ENCODE results near the gene CPED1.
"Not testable (repeated sequence)": the region's sequence is repeated elsewhere in the genome, so short reads cannot be mapped to it uniquely, and the experiment has no call there.

Gene CPED1

DNA sequence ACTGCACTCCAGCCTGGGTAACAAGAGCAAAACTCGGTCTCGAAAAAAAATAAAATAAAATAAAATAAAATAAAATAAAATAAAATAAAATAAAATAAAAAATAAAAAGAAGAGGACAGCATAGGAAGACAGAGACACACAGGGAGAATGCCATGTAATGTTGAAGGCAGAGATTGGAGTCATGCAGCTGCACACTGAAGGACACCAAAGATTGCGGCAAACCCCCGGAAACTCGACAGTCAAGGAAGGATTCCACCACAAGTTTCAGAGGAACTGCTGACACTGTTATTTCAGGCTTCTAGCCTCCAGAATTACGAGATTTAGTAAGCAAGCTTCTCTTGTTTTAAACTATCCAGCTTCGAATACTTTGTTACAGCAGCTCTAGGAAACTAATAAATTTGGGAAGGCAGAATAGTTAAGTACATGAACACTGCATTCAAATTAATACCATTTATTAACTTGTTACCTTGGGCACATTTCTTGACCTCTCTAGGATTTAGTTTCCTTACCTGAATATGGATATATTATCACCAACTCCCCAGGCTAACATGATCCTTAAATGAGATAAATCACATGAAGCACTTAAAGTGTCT is 9.5 kb downstream of the CPED1 start:
- DNase-seq, result no peak

DNA sequence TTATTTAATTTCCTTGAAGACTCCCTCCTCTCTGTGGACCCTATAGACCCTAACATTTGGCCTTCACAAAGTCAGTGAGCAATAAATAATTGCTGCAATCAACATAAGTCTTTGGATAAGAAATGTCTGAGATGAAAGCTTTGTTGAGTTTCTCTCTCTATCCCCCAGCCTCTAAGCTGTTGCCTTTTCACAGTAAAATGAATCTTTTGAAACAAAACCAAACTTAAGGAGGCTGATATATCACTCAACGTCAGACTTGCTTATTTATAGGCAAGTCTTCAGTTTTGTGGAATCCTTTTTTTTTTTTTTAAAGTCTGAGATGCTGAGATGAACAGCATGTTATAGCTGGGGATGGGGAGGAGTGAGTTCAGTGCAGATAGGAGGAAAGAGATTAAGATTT is 10.0 kb downstream of the CPED1 start:
- DNase-seq, result no peak

GRCh38 chr7:120998996-120999565 is 10.6 kb downstream of the CPED1 start:
- DNase-seq, result no peak

DNA sequence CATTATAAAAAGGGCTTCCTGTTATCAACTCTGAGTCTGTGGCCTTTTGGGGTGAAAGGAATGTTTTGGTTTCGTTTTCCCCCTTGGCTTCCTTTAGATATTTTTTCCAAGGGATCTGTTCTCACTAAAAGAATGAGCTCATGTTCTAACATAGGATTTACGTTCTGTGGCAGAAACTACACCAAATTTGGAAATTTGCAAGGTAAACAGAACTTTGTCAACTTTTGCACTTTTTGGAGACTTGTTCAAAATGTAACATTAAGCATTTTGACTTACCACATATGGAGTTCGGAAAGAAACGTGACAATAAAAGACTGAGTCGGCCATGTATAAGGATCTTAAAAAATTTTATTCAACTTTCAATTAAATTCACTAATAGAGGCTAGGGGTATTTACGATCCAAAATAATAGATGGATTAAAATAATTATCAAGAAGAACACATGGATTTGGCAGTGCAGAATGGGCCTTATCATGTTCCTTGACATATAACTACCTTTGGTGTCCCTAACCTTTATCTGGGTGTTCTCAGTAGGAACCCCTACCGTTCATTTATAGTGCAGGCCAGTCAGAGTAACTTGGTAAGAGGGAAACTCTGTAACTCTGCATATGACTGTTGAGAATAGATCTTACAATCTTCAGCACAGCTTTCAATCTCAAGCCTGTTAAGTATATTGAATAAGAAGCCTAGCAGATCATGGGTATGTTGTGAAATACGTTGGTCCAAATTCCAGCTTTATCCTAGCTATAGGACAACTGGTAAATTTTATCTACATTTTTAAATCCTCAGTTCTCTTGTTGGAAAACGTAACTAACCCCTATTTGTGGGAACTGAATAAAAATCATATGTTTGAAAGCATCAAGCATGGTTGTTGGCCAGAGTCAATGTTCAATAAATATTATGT is 11.8 kb downstream of the CPED1 start:
- no peak for DNase-seq

GRCh38 chr7:121001234-121001906 is 12.9 kb downstream of the CPED1 start:
- no peak for DNase-seq

DNA sequence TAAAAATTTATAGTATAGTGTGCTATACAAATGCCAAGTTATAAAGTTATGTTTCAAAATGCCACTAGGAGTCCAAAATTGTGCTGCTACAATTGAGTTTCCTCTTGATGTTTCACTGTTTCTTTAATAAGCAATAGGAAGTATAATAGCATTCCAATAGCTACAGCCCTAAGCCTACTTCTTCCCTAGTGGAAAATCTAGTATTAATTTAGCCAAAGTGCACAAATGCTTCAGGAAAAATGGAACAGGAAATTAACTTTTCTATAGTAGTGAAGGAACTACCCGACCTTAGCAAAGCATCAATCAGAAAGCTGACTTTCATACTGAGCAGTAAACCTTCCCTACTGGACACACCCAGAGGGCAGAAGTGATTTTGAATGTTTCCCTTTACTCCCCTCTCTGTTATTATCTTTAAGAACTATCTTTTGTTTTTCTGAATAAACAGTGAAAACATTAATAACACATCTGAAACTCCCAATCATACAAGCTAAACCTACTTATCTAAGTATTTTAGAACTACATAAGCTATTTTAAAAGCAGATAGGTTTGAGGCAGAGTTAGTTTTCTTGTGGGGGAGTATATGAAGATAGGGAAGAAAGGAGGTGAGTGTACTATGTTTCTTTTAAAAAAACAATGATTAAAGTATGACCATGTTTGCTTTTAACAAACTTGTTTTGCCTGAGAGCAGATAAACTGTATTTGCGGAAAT is 13.7 kb downstream of the CPED1 start:
- DNase-seq, result no peak

DNA sequence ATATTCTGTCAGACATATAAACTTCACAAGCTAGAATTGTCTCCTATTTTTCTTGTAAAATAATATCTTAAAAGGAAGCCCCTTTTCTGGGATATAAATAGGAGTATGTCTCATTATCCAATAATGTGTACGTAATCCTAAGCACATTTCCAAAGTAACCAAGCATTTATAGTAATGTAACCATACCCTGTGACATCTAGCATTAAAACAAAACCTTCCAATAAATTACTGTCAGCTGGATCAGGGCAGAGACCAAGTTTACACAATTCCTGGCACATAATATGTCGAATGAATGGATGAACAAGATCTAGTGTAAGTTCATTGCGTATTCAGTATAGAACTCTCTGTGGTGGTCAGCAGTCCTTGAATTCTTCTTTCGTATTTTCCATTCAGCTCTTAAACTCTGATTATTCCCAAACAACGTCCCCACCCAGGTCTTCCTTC is 14.3 kb downstream of the CPED1 start:
- DNase-seq, result no peak

GRCh38 chr7:121003986-121004685 is 15.6 kb downstream of the CPED1 start:
- DNase-seq, result no peak

GRCh38 chr7:121005058-121005457 is 16.5 kb downstream of the CPED1 start:
- DNase-seq, result not testable (repeated sequence)

GRCh38 chr7:121005996-121006584 is 17.6 kb downstream of the CPED1 start:
- no peak for DNase-seq

DNA sequence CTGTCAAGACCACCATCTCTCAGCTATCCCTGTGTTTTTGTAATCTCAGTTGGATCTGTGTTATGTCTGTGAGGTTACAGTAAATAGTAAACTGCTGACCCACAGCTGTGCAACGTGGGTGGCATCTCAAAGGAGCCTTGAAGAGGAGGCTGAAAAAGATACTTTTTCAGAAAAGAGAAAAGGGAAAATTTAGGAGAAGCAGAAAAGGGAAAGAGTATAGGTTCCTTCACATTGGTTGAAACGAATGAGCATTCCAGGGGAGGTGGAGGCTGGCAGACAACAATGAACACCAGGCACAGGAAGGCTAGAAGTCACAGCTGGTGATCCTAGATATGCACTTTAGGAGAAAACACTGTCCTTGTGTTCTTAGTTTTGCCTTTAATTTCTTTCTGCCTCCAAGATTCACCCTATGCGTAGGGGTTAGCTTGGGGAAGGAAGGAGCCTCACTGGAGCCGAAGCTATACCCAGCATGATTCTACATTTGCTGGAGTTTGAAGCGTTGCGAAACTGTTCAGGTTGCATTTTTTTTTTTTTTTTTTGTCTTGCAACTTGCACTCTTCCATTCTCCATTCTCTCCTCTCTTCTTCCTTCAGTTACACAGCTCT is 18.3 kb downstream of the CPED1 start:
- no peak for DNase-seq

DNA sequence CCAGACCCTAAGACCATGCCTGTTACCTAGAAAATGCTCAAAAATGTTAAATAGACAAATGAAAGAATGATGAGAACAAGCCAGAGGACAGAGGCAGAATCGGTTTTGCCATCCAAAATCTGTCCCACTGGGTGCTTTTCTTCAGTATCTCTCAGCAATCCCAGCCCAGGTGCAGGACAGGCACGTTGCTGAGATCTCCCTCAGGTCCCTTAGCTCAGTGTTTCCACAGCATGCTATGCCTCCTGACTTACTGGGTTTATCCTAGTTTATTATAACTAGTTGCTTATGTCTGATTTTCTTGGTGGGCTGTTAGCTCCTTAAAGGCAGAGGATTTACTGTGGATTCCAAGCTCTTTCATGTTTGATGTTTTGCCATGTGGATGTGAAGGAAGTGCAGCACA is 20.3 kb downstream of the CPED1 start:
- no peak for DNase-seq

DNA sequence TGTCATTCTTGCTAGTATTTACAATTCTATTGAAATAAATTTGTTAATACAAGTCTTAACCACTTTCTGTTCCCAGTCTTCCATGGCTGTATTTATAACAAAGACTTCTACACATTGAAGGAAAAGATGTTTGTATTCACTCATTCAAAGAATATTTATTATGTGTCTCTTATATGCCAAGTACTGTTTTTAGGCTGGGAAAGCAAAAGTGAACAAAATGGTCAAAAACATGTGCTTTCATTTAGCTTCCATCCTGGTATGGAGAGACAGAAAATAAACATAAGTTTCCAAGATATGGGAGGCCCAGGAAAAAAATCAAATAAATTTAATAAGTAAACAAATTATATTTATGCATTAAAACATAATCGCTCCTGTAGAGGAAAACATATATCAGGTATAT is 22.9 kb downstream of the CPED1 start:
- no peak for DNase-seq

DNA sequence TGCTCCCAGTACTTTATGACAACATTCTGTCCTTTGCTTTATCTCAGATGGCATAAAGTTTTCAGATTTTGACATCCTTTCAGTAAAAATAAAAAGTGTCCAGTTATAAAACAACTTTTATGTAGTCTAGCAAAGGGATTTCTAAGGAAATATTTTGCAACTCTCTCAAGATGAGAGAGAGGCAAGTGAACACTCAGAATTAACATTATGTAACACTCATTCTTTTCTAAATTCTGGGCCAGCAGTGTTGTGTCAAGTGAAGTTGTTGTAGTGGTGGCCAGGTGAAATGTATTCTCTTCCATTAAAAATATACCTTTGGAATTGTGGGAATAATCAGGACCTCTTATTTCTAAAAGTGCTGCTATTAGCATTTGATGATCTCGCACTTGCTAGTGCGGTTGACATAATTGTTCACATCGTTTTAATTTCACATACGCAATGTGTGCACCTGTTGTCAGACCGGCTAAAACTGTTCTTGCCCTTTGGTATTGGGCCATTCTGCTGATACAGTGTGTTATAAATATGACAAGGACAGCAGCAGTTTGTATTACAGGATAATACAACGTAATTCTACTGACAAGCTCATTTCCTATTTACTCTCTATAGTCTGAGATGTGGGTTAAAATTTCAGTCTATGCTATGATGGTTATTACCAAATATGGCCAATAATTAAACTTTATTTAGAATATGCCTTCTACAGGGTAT is 23.8 kb downstream of the CPED1 start:
- no peak for DNase-seq

DNA sequence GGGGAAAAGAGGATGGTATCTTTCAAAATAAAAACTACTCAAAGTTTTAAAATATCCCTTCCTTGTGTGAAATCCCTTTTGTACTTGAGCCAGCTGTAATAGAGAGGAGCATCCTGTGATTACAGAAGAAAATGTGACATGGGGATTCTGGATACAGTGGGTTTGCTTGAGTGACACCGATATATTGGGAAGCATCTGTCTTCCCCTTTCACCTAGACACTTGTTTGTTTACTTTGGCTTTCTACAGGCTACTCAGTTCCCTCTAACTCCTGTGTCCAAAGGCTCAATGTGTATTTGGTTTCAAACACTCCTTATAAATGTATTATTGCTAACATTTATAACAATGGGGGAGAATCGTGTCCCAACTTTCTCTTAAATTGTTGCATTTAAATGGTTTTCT is 24.4 kb downstream of the CPED1 start:
- DNase-seq, result no peak

GRCh38 chr7:121015560-121015959 is 27.0 kb downstream of the CPED1 start:
- no peak for DNase-seq

DNA sequence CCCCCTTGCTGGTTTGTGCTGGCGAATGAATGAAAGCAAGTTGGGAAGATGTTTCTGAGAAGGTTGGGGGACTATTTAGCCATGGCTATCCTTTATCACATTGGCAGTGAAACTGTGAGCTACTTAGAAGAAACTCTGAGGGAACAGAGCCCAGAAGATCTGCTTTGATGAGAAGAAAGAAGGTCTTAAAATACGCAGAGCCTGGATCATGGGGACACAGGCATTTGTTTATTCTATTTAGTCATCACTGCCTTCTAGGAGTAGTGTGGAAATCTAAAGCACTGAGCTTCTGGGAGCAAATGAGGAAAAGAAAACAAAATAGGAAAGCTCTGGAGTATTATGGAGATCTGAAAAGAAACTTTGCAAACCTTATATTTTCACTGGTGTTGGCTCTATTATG is 28.5 kb downstream of the CPED1 start:
- no peak for DNase-seq

DNA sequence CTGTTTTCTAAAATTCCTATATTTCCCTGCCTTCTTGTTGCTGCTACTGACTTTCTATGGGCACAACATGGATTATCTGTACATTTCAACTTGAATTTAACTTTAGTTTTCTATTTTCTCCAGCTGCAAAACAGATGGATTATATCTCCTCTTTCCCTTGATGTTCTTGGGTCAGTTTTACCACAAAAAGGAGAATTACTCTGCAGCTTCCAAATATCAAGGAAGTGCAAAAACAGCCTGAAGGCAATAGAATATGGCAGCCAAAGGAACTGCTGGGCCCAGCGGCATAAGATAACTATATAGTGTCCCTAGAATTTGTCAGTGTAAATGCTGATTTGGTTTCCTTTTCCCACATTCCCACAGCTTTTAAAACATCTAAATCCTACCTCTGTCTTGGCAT is 29.1 kb downstream of the CPED1 start:
- DNase-seq, result no peak

DNA sequence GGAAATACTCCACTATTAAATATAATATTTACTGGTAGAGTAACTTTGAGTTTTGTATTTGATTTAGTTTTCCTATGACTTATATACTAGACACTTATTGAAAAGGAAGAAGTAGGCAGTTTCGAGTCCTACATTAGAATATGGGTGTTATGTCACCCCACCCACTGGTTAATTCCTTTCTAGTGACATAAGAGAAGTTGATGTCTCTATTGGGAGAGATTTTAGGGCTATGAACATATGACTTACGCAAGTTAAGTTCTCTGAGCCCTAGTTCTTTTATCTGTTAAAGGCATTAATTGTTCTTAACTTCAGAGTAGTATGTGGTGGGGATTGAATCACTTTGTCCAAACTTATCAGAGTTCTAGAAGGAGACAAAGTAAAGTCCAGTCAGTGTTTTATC is 30.5 kb downstream of the CPED1 start:
- no peak for DNase-seq

DNA sequence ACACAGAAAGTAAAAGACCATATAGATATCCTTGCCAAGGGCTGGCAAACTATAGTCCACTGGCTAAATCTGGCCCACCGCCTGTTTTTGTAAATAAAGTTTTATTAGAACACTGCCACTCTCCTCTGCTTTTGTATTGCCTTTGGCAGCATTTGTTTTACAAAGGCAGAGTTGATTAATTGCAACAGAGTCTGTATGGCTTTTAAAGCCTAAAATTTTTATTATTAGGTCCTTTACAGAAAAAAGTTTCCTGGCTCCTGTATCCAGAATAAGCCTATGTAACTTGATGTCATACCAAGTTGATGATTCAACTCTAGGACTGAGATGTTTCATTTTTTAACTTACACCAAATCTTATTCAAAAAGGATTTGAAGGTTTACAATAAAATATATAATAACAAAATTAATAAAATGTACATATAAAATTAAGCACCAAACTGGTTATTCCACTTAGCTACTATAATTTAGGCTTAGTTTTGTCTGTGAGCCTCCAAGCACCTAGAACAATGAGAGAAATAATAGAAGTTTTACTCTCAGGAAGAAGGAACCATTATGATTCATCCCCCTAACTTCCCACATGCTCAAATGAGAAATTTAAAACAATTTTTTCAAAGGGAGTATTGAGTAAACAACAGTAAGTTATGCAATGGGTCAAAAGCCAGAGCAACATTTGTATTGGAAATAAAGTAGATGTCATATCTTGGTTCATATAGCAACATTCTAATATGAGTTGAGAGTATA is 31.9 kb downstream of the CPED1 start:
- no peak for DNase-seq
